Bone marrow (tissue), 2 donors: ENCODE measurements around the gene FGF10.

Experiments used
- DNase-seq, 2 donors: peaks; one replicate each; lab custom pipeline; 2025; lab: John Stamatoyannopoulos, UW

The FGF10 gene

GRCh38 chr5:44389090-44389822 lies at the start of gene FGF10:
Gene FGF10 (minus strand): TSS chr5:44389420. CDS start chr5:44388682, 738 bp downstream.
- DNase-seq: peak in 1 of 2 donors; percentile 1

GRCh38 chr5:44426944-44427343 lies 37.7 kb upstream of the FGF10 start:
- no peak for DNase-seq

- no peak for DNase-seq
These were observed 23.1 kb upstream of the FGF10 start for GRCh38 chr5:44412286-44412685.

- DNase-seq: no peak
These were observed 12.9 kb upstream of the FGF10 start for GRCh38 chr5:44402084-44402483.

GRCh38 chr5:44401611-44402010 lies 12.4 kb upstream of the FGF10 start:
- DNase-seq: no peak

- DNase-seq: no peak
These were observed 9.2 kb upstream of the FGF10 start for GRCh38 chr5:44398382-44398781.

GRCh38 chr5:44396312-44396711 lies 7.1 kb upstream of the FGF10 start:
- DNase-seq: no peak

- DNase-seq: no peak
These were observed 1.1 kb upstream of the FGF10 start for GRCh38 chr5:44390351-44390750.

- DNase-seq: no peak
These were observed 563 bp upstream of the FGF10 start for GRCh38 chr5:44389823-44390143.

GRCh38 chr5:44388321-44389089 lies 715 bp downstream of the FGF10 start:
- DNase-seq: peak in 1 of 2 donors; percentile 1

GRCh38 chr5:44387921-44388320 lies 1.3 kb downstream of the FGF10 start:
- DNase-seq: no peak

- DNase-seq: no peak
These were observed 1.8 kb downstream of the FGF10 start for GRCh38 chr5:44387406-44387805.

GRCh38 chr5:44385291-44385900 lies 3.8 kb downstream of the FGF10 start:
- no peak for DNase-seq

- DNase-seq: no peak
These were observed 4.4 kb downstream of the FGF10 start for GRCh38 chr5:44384816-44385215.

- DNase-seq: no peak
These were observed 6.3 kb downstream of the FGF10 start for GRCh38 chr5:44382894-44383293.

- no peak for DNase-seq
These were observed 12.2 kb downstream of the FGF10 start for GRCh38 chr5:44377057-44377456.

GRCh38 chr5:44372028-44372427 lies 17.2 kb downstream of the FGF10 start:
- DNase-seq: no peak

- no peak for DNase-seq
These were observed 22.0 kb downstream of the FGF10 start for GRCh38 chr5:44367203-44367602.

GRCh38 chr5:44365345-44365744 lies 23.9 kb downstream of the FGF10 start:
- DNase-seq: no peak

GRCh38 chr5:44364097-44364496 lies 25.1 kb downstream of the FGF10 start:
- DNase-seq: no peak

GRCh38 chr5:44361342-44362001 lies 27.7 kb downstream of the FGF10 start:
- DNase-seq: no peak

- DNase-seq: no peak
These were observed 28.3 kb downstream of the FGF10 start for GRCh38 chr5:44360919-44361318.

GRCh38 chr5:44358421-44358820 lies 30.8 kb downstream of the FGF10 start:
- no peak for DNase-seq
